GM12878 (cell line): ENCODE results near the gene PCED1B. TPM values are rescaled to one million over a fixed set of nuclear protein-coding genes. Genes with fewer than 3 reads are reported as not detected.

Experiments used
- ATAC-seq: fragments of 200-7000 bp; cut with Tn5 transposase; 3 replicates; pipeline ENCODE4 v1.9.1; 2020; ENCODE audit warnings: mild to moderate bottlenecking, moderate library complexity
- BruUV-seq: library from RNA; stranded (reverse); fragments of 400-500 nt; replicated peaks from 2 replicates; lab custom pipeline; 2021; lab: Mats Ljungman, UMichigan
- CTCF ChIA-PET: fragments of 300-600 bp; sonication (Branson Sonifier 250); formaldehyde crosslinking; extraction: SDS; loops from one replicate; lab custom pipeline; 2021; ENCODE audit warnings: inconsistent platforms; lab: Yijun Ruan, JAX
- POLR2A ChIA-PET: fragments of 350-600 bp; formaldehyde crosslinking; extraction: SDS; loops from one replicate; lab custom pipeline; 2021; ENCODE audit warnings: inconsistent platforms; lab: Charles Lee
- RAD21 ChIA-PET: fragments of 300-600 bp; sonication (Branson Sonifier 250); formaldehyde crosslinking; loops from one replicate; lab custom pipeline; 2023; ENCODE audit warnings: antibody characterized with exemption; ENCODE audit not compliant: unreplicated experiment; lab: Charles Lee
- SMC1A ChIA-PET: fragments of 300-600 bp; sonication (Branson Sonifier 250); formaldehyde crosslinking; loops from one replicate; lab custom pipeline; 2023; ENCODE audit not compliant: unreplicated experiment, uncharacterized antibody; lab: Charles Lee
- DNase-seq: peaks from one replicate; pipeline ENCODE4 v3.0.0-alpha.2; 2011; ENCODE audit warnings: low read depth, low spot score
- FAIRE-seq: peaks from 3 replicates; lab custom pipeline; 2011; peaks lifted over from hg19 to GRCh38; lab: Jason Lieb, UNC
- H2AFZ ChIP-seq: 2 replicates; pipeline ENCODE4 v1.6.0; 2011; ENCODE audit warnings: low read depth, low read length, control low read depth; ENCODE audit not compliant: control insufficient read depth
- H3K27ac ChIP-seq: 2 replicates; pipeline ENCODE4 v1.5.1; 2011; ENCODE audit warnings: control low read depth; ENCODE audit not compliant: control insufficient read depth, insufficient read depth
- H3K27me3 ChIP-seq, 2 experiments: replicated peaks in 1 of 2; 2 replicates each; pipeline versions ENCODE4 v1.6.0 to v1.6.1; 2011; ENCODE audit warnings: low read length in 1 of 2; ENCODE audit not compliant: control insufficient read depth in 2 of 2, insufficient read depth in 2 of 2
- H3K36me3 ChIP-seq, 2 experiments: 2 replicates each; pipeline ENCODE4 v1.5.1; 2011; ENCODE audit warnings: low read length in 1 of 2; ENCODE audit not compliant: control insufficient read depth in 2 of 2, insufficient read depth in 2 of 2
- H3K4me1 ChIP-seq: 2 replicates; pipeline ENCODE4 v1.6.1; 2011; ENCODE audit warnings: mild to moderate bottlenecking, low read length, moderate library complexity, mixed read lengths; ENCODE audit not compliant: control insufficient read depth, insufficient read depth
- H3K4me2 ChIP-seq: 2 replicates; pipeline ENCODE4 v1.6.0; 2011; ENCODE audit warnings: control low read depth; ENCODE audit not compliant: control insufficient read depth, insufficient read depth
- H3K4me3 ChIP-seq: fragments of 200-600 bp; sonication (generic); 2 replicates; pipeline ENCODE4 v1.5.1; 2016
- H3K79me2 ChIP-seq: 2 replicates; pipeline ENCODE4 v1.6.0; 2011; ENCODE audit warnings: low read length; ENCODE audit not compliant: control insufficient read depth, insufficient read depth
- H3K9ac ChIP-seq: 2 replicates; pipeline ENCODE4 v1.8.0; 2011; ENCODE audit warnings: low read length, control low read depth, mixed read lengths; ENCODE audit not compliant: control insufficient read depth, insufficient read depth
- H3K9me3 ChIP-seq: replicated peaks from 3 replicates; pipeline ENCODE4 v1.5.1; 2011; ENCODE audit warnings: mild to moderate bottlenecking, low read length; ENCODE audit not compliant: control insufficient read depth, insufficient read depth
- H4K20me1 ChIP-seq: 2 replicates; pipeline ENCODE4 v1.6.0; 2011; ENCODE audit not compliant: control insufficient read depth, insufficient read depth
- EZH2 ChIP-seq: IDR thresholded peaks from 2 replicates; pipeline ENCODE4 v1.6.1; 2012; ENCODE audit warnings: low read depth, mild to moderate bottlenecking, control low read depth, inconsistent platforms, low read length, borderline replicate concordance; ENCODE audit not compliant: control insufficient read depth
- LARP7 ChIP-seq: fragments of 450-650 bp; IDR thresholded peaks from 2 replicates; pipeline ENCODE4 v1.6.1; 2017; ENCODE audit warnings: mild to moderate bottlenecking
- NRF1 ChIP-seq: conservative IDR thresholded peaks from 2 replicates; pipeline ENCODE4 v1.6.1; 2011; ENCODE audit warnings: mild to moderate bottlenecking, low read depth, low read length, improper control_type of control experiment
- SPI1 ChIP-seq: IDR thresholded peaks from 2 replicates; pipeline ENCODE4 v1.6.1; 2011; ENCODE audit warnings: low read depth, mild to moderate bottlenecking, low read length, moderate library complexity, borderline replicate concordance; ENCODE audit not compliant: insufficient read depth
- TCF7 ChIP-seq: IDR thresholded peaks from 2 replicates; pipeline ENCODE4 v1.6.1; 2014; ENCODE audit warnings: antibody characterized with exemption, borderline replicate concordance
- WGBS: methylation state at CpG from one replicate; pipeline ENCODE4 v1.1.6; 2016; ENCODE audit warnings: low lambda C conversion rate; ENCODE audit not compliant: insufficient replicate concordance, insufficient coverage; ENCODE audit errors: missing lambda C conversion rate; 5-methylcytosine and 5-hydroxymethylcytosine counted together
- in situ Hi-C: fragments of 300-500 bp; cut with MboI; formaldehyde crosslinking; loops from 9 replicates; pipeline ENCODE4 v1.14.3; 2018; ENCODE audit warnings: mixed read lengths
- intact Hi-C: fragments of 100-400 bp; cut with micrococcal nuclease; formaldehyde crosslinking; loops from one replicate; pipeline ENCODE4 v1.14.2; 2022; ENCODE audit not compliant: unreplicated experiment
- polyA plus RNA-seq, 11 experiments: library from polyadenylated mRNA; depleted of rRNA in 4 of 11; unstranded in 6 of 11; stranded (reverse) in 5 of 11; fragments of >200 nt; fragmentation: Nextera tagmentation in 4 of 11; fragmentation: Illumina TruSeq in 1 of 11; extraction: Ambion mirVana in 4 of 11; extraction: Trizol in 1 of 11; gene quantifications; 1 replicate in 1 of 11; 2 replicates in 10 of 11; pipeline versions ENCODE4 v1.2.1 to v1.2.3, GENCODE V29; 2011 to 2016; ENCODE audit warnings: inconsistent platforms in 2 of 11, missing spikeins in 2 of 11, low read depth in 1 of 11
- total RNA-seq, 4 experiments: library from RNA; depleted of rRNA in 3 of 4; stranded (reverse); fragments of >200 nt in 3 of 4; fragmentation: Illumina TruSeq in 1 of 4; extraction: Trizol in 1 of 4; gene quantifications; 2 replicates each; pipeline versions ENCODE4 v1.2.1 to v1.2.3, GENCODE V29; 2013 to 2021
- TF ChIP-seq, protein P1 (sequence below): IDR thresholded peaks from 2 replicates; pipeline ENCODE4 v1.6.1; 2012; ENCODE audit warnings: mild to moderate bottlenecking, low read depth, low read length

The PCED1B gene
- total and polyA plus RNA-seq, 10 of the 15 experiments (the other 5 are each of a cell fraction or from before 2014, with no cell fraction given): 0.80 to 8.8 (median 3.0) TPM

DNA sequence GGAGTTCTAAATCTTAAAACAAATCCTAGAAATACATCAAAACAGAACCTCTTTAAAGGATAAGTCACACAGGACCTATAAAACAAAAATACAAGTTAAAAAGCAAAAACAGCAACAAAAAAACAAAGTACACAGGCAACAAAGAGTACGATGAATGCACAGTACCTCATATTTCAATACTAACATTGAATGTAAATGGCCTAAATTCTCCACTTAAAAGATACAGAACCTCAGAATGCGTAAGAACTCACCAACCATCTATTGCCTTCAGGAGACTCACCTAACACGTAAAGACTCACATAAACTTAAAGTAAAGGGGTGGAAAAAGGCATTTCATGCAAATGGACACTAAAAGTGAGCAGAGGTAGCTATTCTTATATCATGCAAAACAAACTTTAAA, 172.5 kb downstream of the PCED1B start:
- H3K27ac ChIP-seq: no peak overlapping the region
- no peak overlapping the region for H3K4me2 ChIP-seq
- in situ Hi-C loops: no loop called here
- FAIRE-seq: no peak
- H3K9me3 ChIP-seq: no peaks in the 10 kb centered on the region
- no peak for ATAC-seq
- no peak overlapping the region for H3K9ac ChIP-seq
- no peak overlapping the region for H3K4me3 ChIP-seq
- no peaks in the 10 kb centered on the region for H3K79me2 ChIP-seq
- ChIA-PET SMC1A (no interaction called here), POLR2A (no interaction called here)
- DNase-seq: no peak
- H2AFZ ChIP-seq: no peak overlapping the region
- no peaks in the 10 kb centered on the region for H3K4me1 ChIP-seq
- TF ChIP-seq SPI1: no peak
- no peak for TF ChIP-seq LARP7
- TF ChIP-seq, all 136 proteins: peak for 0
- intact Hi-C loops: no loop called here
- Histone ChIP-seq H4K20me1 (no peaks in the 10 kb centered on the region), H3K27me3 (no peaks in the 10 kb centered on the region), H3K36me3 (no peaks in the 10 kb centered on the region)
- RAD21 ChIA-PET: no interaction called here
- CTCF ChIA-PET: no interaction called here
- BruUV-seq: no TSS peak
- WGBS: 39% methylated on average over 3 of the region's 3 CpGs

- intact Hi-C loops: no loop called here
- no peak overlapping the region for H3K27ac ChIP-seq
- in situ Hi-C loops: no loop called here
- no TSS peak for BruUV-seq
- ATAC-seq: no peak
- no peak overlapping the region for H2AFZ ChIP-seq
- RAD21 ChIA-PET: no interaction called here
- no peaks in the 10 kb centered on the region for H3K79me2 ChIP-seq
- H4K20me1 ChIP-seq: no peaks in the 10 kb centered on the region
- H3K36me3 ChIP-seq: no peaks in the 10 kb centered on the region
- TF ChIP-seq TCF7: no peak
- no peak for TF ChIP-seq EZH2
- no peak for TF ChIP-seq NRF1
- TF ChIP-seq, protein P1, sequence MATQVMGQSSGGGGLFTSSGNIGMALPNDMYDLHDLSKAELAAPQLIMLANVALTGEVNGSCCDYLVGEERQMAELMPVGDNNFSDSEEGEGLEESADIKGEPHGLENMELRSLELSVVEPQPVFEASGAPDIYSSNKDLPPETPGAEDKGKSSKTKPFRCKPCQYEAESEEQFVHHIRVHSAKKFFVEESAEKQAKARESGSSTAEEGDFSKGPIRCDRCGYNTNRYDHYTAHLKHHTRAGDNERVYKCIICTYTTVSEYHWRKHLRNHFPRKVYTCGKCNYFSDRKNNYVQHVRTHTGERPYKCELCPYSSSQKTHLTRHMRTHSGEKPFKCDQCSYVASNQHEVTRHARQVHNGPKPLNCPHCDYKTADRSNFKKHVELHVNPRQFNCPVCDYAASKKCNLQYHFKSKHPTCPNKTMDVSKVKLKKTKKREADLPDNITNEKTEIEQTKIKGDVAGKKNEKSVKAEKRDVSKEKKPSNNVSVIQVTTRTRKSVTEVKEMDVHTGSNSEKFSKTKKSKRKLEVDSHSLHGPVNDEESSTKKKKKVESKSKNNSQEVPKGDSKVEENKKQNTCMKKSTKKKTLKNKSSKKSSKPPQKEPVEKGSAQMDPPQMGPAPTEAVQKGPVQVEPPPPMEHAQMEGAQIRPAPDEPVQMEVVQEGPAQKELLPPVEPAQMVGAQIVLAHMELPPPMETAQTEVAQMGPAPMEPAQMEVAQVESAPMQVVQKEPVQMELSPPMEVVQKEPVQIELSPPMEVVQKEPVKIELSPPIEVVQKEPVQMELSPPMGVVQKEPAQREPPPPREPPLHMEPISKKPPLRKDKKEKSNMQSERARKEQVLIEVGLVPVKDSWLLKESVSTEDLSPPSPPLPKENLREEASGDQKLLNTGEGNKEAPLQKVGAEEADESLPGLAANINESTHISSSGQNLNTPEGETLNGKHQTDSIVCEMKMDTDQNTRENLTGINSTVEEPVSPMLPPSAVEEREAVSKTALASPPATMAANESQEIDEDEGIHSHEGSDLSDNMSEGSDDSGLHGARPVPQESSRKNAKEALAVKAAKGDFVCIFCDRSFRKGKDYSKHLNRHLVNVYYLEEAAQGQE: no peak
- TF ChIP-seq, all 136 proteins: peak for 0
- H3K9ac ChIP-seq: no peak overlapping the region
- H3K27me3 ChIP-seq: no peaks in the 10 kb centered on the region; a peak in 1 of 4 replicates
- SMC1A ChIA-PET: no interaction called here
- CTCF ChIA-PET: interaction anchor here (0.6 kb wide), 1 partner anchor 530 kb away, joined by 4 read pairs; no protein-coding TSS in a partner anchor
- no peak overlapping the region for H3K4me3 ChIP-seq
- 59% methylated on average over 4 of the region's 4 CpGs for WGBS
- peaks cover 20% of the 10 kb centered on the region for H3K4me1 ChIP-seq
- DNase-seq (no peak), FAIRE-seq (no peak)
- no peak overlapping the region for H3K4me2 ChIP-seq
- POLR2A ChIA-PET: no interaction called here
- peaks cover 4% of the 10 kb centered on the region; the same call in 2 of the 3 replicates for H3K9me3 ChIP-seq
Observed at GRCh38 chr12:47264951-47265350, 185.5 kb downstream of the PCED1B start.
